ENCODE data around the gene CDK5RAP2. TPM values are rescaled to one million over a fixed set of nuclear protein-coding genes. Genes with fewer than 3 reads are reported as not detected.

The CDK5RAP2 gene
- total and polyA plus RNA-seq, 2 donors (not counting 1 experiment from before 2014, with no cell fraction given): 17.7 to 48.6 TPM

GRCh38 chr9:120627073-120627472 lies 47.1 kb upstream of the CDK5RAP2 start:
- no peak overlapping the region for H3K27ac ChIP-seq (ENCODE audit: insufficient read depth, low read length)
- no peaks in the 10 kb centered on the region for H3K9me3 ChIP-seq (ENCODE audit: control insufficient read depth, insufficient read depth, low read depth, low read length)
- H4K20me1 ChIP-seq (ENCODE audit: control insufficient read depth, extremely low read depth, insufficient read depth, low read length): no peaks in the 10 kb centered on the region
- no peaks in the 10 kb centered on the region for H3K27me3 ChIP-seq (ENCODE audit: control insufficient read depth, insufficient read depth, low read length)
- H3K4me3 ChIP-seq (replicated peaks in 1 of 4; ENCODE audit: control extremely low read depth in 1 of 4, insufficient read depth in 1 of 4, low read depth in 3 of 4, low read length in 4 of 4): no peak overlapping the region
- H3K4me2 ChIP-seq (ENCODE audit: extremely low read depth, insufficient read depth, low read length): no peak overlapping the region
- no peaks in the 10 kb centered on the region for H3K79me2 ChIP-seq (ENCODE audit: control insufficient read depth, insufficient read depth, low read length)
- DNase-seq (ENCODE audit: low read depth in 2 of 2): no peak
- H2AFZ ChIP-seq (ENCODE audit: low read length): no peak overlapping the region
- no peak overlapping the region for H3K9ac ChIP-seq (ENCODE audit: insufficient read depth, low read length)
- H3K36me3 ChIP-seq (ENCODE audit: control insufficient read depth, insufficient read depth, low read length): no peaks in the 10 kb centered on the region
- no peaks in the 10 kb centered on the region for H3K4me1 ChIP-seq (ENCODE audit: control insufficient read depth, extremely low read depth, insufficient read depth, low read length)
- TF ChIP-seq EZH2 (IDR thresholded peaks at IDR 0.05; ENCODE audit: low read length, missing control alignments) (no peak), CTCF (conservative IDR thresholded peaks at IDR 0.05 in 1 of 2, IDR thresholded peaks at IDR 0.05 in 1 of 2; ENCODE audit: low read depth in 1 of 2, low read length in 2 of 2) (no peak)

- Histone ChIP-seq H3K36me3 (ENCODE audit: control insufficient read depth, insufficient read depth, low read length) (no peaks in the 10 kb centered on the region), H3K79me2 (ENCODE audit: control insufficient read depth, insufficient read depth, low read length) (no peaks in the 10 kb centered on the region), H3K27ac (ENCODE audit: insufficient read depth, low read length) (no peak overlapping the region), H2AFZ (ENCODE audit: low read length) (no peak overlapping the region), H3K4me1 (ENCODE audit: control insufficient read depth, extremely low read depth, insufficient read depth, low read length) (no peaks in the 10 kb centered on the region), H4K20me1 (ENCODE audit: control insufficient read depth, extremely low read depth, insufficient read depth, low read length) (no peaks in the 10 kb centered on the region), H3K4me3 (replicated peaks in 1 of 4; ENCODE audit: control extremely low read depth in 1 of 4, insufficient read depth in 1 of 4, low read depth in 3 of 4, low read length in 4 of 4) (no peak overlapping the region), H3K27me3 (ENCODE audit: control insufficient read depth, insufficient read depth, low read length) (no peaks in the 10 kb centered on the region), H3K9ac (ENCODE audit: insufficient read depth, low read length) (no peak overlapping the region), H3K9me3 (ENCODE audit: control insufficient read depth, insufficient read depth, low read depth, low read length) (no peaks in the 10 kb centered on the region), H3K4me2 (ENCODE audit: extremely low read depth, insufficient read depth, low read length) (no peak overlapping the region)
- TF ChIP-seq CTCF (conservative IDR thresholded peaks at IDR 0.05 in 1 of 2, IDR thresholded peaks at IDR 0.05 in 1 of 2; ENCODE audit: low read depth in 1 of 2, low read length in 2 of 2) (no peak), EZH2 (IDR thresholded peaks at IDR 0.05; ENCODE audit: low read length, missing control alignments) (no peak)
- no peak for DNase-seq (ENCODE audit: low read depth in 2 of 2)
Observed at GRCh38 chr9:120626512-120626911, 46.5 kb upstream of the CDK5RAP2 start.

GRCh38 chr9:120625222-120625621 lies 45.3 kb upstream of the CDK5RAP2 start:
- Histone ChIP-seq H3K79me2 (ENCODE audit: control insufficient read depth, insufficient read depth, low read length) (no peaks in the 10 kb centered on the region), H3K27ac (ENCODE audit: insufficient read depth, low read length) (peak overlapping the region; percentile 20), H3K4me1 (ENCODE audit: control insufficient read depth, extremely low read depth, insufficient read depth, low read length) (no peaks in the 10 kb centered on the region), H3K9me3 (ENCODE audit: control insufficient read depth, insufficient read depth, low read depth, low read length) (no peaks in the 10 kb centered on the region), H2AFZ (ENCODE audit: low read length) (no peak overlapping the region), H3K4me2 (ENCODE audit: extremely low read depth, insufficient read depth, low read length) (no peak overlapping the region), H4K20me1 (ENCODE audit: control insufficient read depth, extremely low read depth, insufficient read depth, low read length) (no peaks in the 10 kb centered on the region), H3K36me3 (ENCODE audit: control insufficient read depth, insufficient read depth, low read length) (no peaks in the 10 kb centered on the region), H3K9ac (ENCODE audit: insufficient read depth, low read length) (no peak overlapping the region), H3K27me3 (ENCODE audit: control insufficient read depth, insufficient read depth, low read length) (no peaks in the 10 kb centered on the region), H3K4me3 (replicated peaks in 1 of 4; ENCODE audit: control extremely low read depth in 1 of 4, insufficient read depth in 1 of 4, low read depth in 3 of 4, low read length in 4 of 4) (no peak overlapping the region)
- TF ChIP-seq CTCF (conservative IDR thresholded peaks at IDR 0.05 in 1 of 2, IDR thresholded peaks at IDR 0.05 in 1 of 2; ENCODE audit: low read depth in 1 of 2, low read length in 2 of 2) (no peak), EZH2 (IDR thresholded peaks at IDR 0.05; ENCODE audit: low read length, missing control alignments) (no peak)
- peak; percentile 22 to 42 for DNase-seq (ENCODE audit: low read depth in 2 of 2)

Data from fibroblast of lung (primary cell).